ENCODE measurements around the gene TGFA. TPM values are rescaled to one million over a fixed set of nuclear protein-coding genes. Genes with fewer than 3 reads are reported as not detected.
A peak's percentile ranks its signal among the peaks of the same experiment; 100 is the strongest.

TGFA gene
- polyA plus RNA-seq, 4 donors: 14.9 to 21.6 (median 17.3) TPM

DNA sequence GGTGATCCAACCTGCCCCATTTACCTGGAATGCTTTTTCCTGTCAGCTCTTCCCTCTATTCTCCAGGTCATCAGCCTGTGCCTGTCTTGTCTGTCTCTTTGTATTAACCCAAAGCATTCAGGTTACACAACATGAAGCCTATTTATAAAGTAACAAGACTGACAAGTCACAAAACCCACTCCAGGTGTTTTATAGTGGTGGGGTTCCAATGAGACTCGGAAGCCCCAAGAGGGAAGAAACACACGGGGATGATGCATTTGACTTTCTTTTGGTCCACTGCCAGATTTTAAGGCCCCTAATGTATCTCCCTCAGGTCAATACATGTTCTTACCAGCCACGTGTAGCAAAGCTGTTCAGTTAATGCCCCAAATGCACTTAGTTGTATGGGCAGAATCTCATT, 27.5 kb downstream of the TGFA start:
- DNase-seq (ENCODE audit: low read depth in 4 of 4, low spot score in 2 of 4): no peak

DNA sequence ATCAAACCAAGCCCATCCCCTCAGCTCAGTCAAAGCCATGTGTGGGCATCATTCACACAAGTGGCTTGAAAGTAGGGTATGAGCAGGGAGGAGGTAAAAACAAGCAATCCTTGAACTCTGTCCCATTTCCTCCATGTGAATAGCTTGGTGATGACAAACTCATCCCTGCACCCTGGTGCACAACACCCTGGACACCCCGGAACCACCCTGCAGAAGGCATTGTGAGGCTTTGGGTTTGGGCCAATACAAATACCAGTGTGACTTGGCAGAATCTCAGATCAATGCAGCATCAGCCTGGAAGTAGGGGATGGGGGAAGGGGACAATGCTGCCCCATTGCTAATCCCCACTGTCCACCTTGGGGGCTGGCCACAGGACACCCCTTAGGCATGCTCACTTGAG, 28.6 kb downstream of the TGFA start:
- DNase-seq (ENCODE audit: low read depth in 4 of 4, low spot score in 2 of 4): no peak

DNA sequence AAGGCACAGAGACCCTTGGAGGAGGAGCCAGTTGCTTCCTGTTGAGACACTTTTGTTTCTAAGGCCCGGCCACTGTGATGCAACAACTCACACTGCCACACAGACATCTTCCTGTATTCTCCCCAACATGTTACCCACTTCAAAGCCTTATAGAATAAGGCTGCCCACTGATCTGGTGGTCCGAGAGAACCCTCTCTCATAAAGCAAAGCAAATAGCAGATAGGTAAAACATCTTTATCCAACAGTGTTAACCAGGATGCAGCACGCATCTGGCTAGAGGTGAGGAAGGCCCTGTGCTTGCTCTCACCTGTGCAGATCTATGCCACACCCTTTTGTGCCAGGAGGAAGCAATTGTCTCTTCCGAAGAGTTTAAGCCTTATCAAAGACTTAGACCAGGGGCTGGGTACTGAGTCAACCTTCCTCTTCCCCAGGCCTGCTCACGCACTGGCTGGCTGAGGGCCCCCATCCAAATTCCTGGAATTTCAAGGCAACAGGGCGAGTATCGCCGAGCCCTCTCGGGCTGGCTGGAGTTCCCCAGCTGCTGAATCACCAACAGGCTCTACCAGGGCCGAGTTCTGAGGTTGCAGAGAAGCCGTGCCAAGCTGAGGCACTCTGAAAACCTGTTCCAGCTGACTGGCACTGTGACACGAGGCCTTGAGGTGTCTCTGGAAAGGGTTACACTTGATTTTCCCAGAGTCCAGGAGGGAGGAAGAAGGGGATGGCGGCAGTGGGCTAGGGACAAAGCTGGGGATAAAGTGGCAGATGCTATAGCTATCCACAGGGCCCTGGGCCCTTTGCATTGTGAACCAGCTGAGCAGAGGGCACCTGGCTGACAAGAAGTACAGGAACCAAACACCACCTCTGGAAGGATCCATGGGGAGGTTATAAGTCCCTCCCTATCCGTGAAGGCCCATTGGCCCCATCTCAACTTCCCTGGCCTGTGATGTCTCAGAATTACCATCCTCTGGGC, 29.3 kb downstream of the TGFA start:
- no peak for DNase-seq (ENCODE audit: low read depth in 4 of 4, low spot score in 2 of 4)

DNA sequence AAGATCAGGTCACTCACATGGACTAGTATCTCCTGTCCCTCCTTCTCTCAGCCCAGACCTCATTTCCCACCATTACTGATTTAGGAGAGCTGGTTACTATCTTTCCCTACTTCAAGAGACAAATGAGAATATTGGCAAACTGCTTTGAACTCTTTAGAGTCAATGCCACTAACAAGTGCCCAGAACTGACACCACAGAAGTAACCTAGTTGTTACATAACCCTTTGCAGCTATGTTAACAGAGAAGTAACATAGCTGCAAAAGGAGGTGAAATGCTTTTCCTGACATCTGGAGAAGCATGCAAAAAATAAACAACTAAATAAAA, 30.0 kb downstream of the TGFA start:
- DNase-seq (ENCODE audit: low read depth in 4 of 4, low spot score in 2 of 4): no peak

DNA sequence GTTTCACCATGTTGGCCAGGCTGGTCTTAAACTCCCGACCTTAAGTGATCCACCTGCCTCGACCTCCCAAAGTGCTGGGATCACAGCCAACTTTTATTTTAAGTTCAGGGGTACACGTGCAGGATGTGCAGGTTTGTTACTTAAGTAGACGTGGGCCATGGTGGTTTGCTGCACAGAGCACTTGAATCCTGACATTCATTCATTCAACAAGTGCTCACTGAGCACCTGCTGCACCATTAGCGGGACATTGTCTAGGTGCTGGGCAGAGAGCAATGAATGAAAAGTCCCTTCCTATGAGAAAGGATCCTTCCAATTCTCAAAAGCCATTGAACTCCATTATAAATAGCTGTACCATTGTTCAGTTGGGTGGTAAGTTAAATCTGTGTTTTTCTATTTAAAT, 31.0 kb downstream of the TGFA start:
- no peak for DNase-seq (ENCODE audit: low read depth in 4 of 4, low spot score in 2 of 4)

DNA sequence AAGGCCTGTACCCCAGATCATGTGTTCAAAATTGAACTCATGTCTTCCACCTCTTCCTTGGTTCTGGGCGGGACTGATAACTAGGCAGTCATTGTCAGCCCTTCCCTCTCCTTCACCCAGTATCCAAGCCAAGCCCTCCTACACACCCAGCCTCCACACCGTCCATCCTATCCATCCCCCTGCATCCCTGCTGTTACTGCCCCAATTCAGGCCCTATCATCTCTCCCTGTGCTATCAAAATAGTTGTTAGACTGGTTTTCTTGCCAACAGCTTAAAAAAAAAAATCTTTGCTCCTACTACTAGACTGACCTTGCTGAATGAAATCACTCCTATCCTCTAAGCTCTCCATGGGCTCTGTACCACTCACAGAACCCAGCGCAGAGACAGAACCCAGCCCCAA, 32.8 kb downstream of the TGFA start:
- DNase-seq (ENCODE audit: low read depth in 4 of 4, low spot score in 2 of 4): no peak

DNA sequence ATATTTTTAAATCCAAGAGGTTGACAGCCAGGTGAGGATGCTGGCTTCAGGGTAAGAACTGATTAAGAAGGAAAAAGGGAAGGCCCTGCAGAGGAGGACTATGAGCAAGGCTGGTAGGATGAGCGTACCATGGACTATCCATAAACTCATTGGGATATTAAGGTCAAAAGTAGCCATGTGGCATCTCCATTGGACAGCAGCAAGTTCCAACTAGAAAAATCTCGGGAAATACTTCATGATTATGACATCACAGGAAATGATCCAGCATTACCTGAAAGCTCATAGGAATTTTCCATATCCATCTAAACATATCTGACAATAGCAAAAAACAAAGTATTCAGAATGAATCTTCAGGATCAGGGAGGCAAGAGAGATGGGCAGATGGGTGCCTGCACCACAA, 34.2 kb downstream of the TGFA start:
- no peak for DNase-seq (ENCODE audit: low read depth in 4 of 4, low spot score in 2 of 4)

DNA sequence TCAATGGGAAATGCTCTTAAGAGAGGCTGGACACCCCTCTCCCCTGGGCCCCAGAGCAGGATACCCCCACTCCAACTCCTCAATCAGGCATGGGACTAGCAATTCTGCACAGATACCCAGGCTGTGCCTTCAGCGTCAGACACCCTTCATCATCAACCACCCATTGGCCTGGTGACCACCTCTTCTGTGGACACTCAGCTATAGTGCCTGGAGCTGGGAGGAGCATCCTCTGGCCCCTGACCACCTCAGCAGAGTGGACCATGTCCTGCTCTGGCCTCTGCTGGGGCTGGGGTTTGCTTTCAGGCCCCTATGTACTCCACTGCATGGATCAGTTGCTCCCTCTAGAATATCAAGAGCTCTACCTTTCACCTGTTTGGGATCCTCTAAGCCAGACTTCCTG, 35.1 kb downstream of the TGFA start:
- no peak for DNase-seq (ENCODE audit: low read depth in 4 of 4, low spot score in 2 of 4)

DNA sequence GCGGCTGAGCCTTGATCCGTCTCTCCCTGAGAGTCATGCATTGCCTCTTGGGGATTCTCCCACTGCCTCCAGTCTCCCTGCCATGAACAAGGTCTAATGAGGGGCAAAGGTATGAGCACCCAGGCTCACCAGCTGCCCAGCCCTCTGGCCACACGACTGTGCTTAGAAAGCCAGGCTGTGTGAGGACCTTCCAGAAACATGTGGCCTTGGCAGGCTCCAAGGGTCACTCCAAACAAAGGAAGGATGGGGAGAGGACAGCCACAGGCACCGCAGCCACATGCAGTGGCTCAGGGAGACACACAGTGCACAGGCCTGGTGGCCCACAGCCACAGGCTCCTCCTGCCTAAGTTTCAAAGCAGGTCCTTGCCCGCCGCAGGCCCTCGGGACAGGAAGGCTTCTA, 35.8 kb downstream of the TGFA start:
- DNase-seq (ENCODE audit: low read depth in 4 of 4, low spot score in 2 of 4): no peak

DNA sequence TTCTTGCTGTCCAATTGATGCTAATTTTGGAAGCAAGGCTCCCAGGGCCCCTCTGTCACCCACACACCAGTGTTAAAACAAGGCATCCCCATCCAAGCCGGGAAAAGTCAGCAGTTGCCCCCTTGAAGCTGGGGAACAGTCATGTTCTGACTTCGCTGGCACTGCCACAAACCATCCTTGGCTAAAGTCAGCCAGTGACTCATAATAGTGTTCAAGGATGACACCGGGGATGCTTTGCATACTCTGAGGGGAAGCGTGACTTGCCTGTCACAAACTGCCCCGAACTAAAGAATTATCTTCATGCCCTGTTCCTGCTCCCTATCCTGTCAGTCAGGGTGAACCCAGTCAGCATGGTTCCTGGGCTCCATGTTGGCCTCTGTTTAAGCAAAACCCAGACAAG, 37.0 kb downstream of the TGFA start:
- no peak for DNase-seq (ENCODE audit: low read depth in 4 of 4, low spot score in 2 of 4)

DNA sequence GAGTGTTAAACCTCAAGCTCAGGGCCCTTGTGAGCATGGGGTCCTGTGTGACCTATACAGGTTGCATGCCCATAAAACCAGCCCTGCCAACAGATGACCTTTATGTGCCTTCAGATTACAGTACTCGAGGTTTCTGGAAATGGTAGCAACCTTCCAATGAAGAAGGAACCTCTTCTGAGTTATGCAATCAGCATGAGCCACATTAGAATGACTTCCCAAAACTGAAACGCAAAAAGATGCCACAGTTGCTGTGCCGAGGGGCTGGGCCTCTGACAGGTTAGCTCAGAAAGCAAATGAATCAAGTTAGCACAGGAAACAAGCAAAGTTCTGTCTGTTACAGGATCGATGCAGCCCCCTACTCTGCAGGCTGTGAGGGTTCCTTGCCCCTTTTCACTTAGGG, 37.7 kb downstream of the TGFA start:
- DNase-seq (ENCODE audit: low read depth in 4 of 4, low spot score in 2 of 4): no peak

DNA sequence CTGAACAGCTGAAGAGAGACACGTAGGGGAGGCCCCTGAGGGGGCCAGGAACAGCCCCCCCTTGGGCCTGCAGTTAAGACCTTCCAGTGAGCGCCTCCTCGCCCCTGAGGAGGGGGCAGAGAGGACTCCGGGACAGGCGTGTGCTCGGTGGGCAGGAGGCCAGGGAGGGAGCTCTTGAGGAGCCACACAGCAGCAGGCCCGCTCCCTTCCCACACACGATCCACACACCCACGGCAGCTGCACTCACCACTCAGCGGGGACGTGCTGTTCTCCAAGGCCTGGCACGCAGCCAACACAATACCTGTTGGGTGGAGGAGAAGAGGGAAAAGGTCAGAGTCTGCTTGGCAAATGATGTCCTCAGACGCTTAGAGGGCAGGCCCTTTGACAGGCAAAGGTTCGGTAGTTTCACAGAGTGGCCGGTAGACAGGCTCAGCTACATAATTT, 39.0 kb downstream of the TGFA start:
- no peak for DNase-seq (ENCODE audit: low read depth in 4 of 4, low spot score in 2 of 4)

DNA sequence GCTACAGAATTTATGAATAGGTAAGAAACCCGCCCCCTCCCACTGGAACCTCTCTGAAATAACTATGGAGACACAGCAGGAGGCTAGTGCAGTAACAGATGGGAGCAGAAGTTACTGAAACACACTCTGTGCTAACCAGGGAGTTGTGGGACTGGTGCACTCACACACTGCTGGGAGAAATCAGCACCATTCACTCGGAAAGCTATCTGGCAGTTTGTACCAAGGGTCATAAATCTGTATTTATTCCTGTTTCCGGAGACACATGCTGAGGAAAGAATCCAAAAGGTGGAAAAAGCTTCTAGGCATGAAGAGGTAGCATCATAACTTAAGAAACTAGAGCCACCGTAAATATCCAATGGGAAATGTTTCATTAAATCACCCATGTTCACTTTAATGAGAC, 39.9 kb downstream of the TGFA start:
- DNase-seq (ENCODE audit: low read depth in 4 of 4, low spot score in 2 of 4): peak; percentile 58 to 78 (median 63)

DNA sequence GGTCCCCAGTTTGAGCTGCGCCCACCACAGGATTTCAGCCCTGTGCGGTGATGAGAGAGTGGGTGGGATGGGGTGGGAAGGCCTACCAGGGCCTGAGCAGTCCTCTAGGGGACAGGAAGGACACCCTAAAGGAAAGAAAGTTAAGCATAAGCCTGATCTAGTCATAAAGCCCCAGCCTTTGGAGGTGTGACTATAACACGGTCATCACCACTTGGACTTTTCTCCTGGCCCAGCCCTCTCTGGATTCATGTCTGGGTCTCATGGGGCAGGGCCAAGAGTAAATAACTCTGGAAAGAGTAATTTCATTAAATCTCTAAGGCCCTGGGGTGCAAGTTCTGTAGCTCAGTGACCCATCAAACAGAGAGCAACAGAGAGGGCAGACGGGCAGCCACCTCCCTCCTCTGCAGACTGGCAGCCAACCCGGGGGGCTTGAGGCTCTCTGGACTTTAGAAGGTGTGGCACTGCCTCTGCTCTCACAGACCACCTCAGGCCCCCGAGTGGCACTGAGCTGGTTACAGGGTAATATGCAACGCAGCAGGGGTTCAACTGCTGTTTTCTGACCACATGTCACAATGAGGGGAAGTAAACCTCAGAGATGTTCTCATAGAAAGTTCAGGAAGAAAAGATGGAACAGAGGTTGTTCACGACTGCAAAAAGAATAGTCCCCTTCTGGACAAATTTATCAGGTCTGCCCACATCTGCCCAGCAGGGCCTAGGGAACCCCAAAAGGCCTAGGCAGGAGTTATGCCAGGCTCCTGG, 41.5 kb downstream of the TGFA start:
- DNase-seq (ENCODE audit: low read depth in 4 of 4, low spot score in 2 of 4): no peak

DNA sequence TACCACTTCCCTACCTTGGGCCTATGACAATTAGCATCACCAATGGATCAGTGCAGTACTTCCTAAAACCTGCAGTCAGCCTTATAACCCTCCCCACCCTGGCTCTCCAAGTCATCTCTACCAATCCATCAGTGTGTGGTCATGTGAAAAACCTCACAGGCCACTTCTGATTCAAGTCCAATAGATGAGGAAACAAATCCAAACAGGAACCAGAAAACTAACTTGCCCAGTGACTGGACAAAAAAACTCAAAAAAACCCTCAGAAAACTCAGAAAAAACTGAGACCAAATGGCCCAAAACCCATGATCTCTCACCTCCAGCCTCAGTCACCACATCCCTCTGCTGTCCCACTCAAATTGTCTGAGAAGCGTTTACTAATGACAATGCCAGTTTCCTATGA, 43.3 kb downstream of the TGFA start:
- DNase-seq (ENCODE audit: low read depth in 4 of 4, low spot score in 2 of 4): no peak

DNA sequence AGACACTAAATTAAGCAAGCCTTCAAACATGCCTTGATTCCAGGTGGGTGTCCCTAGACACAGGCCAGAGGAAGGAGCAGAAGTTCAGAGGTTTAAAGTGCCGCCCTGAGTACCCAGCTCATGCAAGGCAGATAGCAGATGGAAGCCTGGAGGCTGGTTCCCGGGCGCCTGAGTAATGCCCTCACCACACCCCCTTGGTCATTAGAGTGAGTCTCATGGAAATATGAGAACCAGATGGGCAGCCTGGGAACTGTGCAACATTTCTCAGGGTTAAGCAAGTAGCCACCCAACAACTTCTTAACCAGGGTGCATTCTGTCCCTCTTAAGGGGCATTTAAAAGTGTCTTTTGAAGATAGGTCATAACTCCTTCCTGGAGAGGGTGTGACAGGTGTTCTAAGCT, 44.1 kb downstream of the TGFA start:
- no peak for DNase-seq (ENCODE audit: low read depth in 4 of 4, low spot score in 2 of 4)

DNA sequence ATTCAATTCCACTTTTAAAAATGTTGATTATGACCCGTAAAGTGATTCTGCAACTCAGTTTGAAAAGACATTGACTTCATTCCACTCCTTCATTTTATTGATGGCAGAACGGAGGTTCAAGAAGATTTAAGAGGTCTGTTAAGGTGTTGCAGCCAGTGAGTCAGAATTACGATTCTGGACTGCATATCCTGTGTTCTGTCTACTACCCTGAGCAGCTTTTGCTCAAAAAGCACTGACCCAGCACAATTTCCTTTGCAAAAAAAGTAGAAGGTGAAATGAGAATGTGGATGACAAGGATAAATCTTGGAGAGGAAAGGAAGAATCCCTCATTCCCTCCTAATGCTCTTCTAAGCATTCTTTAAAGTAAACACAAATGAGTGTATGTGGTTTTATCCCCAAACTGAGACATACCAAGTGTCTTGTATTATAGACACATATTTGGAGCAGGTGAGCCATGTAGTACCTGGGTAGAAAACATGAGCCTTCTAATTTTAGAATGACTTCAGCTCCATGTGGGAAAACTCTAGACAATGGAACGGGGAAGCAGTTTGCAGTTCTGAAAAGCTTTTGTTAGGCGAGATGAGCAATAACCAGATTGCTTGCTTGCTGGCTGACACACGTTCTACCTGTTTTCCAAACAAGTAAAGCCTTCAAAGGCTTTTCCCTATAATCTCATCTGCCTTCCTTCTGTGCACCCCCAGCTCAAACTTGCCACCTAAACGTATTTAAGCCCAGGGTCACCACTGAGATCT, 44.7 kb downstream of the TGFA start:
- no peak for DNase-seq (ENCODE audit: low read depth in 4 of 4, low spot score in 2 of 4)

DNA sequence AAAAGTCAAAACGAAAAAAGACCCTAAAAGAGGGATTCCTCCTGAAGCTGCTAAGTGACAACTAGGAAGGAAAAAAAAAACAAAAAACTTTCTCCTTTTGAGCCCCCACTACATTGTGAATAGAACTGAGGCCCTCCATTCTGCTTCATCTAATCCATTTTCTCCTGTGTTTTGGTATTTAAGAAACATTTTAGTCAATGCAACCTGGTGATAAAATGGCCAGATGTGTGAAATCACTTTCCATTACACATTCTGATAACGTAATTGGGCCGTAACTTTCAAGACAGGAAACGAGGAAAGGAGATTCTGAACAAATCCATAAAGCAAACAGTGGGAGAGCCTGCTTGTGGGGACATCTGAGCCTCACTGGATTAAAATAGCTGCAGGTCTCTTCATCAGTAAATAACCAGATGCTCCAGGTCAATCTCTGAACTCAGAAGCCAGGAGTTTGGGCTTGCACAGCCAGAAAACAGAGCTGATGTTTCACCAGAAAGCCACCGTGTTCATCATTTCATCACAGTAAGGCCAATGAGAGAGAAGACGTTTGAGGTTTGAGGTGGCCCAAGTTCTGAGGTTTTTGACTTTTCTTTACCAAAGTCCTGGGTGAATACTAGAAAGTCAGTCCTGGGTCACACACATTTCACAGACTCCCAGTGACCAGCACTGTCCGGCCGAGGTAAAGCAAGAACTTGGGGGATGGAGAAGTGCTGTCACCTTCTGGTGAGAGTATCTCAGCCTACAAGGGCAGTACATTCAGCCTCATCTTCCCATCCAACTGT, 47.8 kb downstream of the TGFA start:
- no peak for DNase-seq (ENCODE audit: low read depth in 4 of 4, low spot score in 2 of 4)

DNA sequence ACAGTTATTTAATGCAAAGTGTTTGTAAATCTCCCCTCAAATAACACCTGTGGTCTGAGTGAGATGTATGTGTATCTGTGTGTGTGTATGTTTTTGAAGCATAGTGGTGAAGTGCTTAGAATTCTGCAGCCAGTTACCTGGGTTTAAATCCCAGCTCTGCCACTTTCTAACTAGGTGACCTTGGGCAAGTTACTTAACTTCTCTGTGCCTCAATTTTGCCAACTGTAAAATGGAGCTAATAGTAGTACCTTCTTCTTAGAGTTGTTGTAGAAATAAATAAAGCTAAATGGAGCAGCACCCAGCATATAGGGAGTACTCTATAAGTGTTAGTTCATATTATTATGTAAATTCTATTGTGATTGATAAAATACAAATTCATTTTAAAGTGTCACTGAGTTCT, 48.9 kb downstream of the TGFA start:
- DNase-seq (ENCODE audit: low read depth in 4 of 4, low spot score in 2 of 4): no peak

DNA sequence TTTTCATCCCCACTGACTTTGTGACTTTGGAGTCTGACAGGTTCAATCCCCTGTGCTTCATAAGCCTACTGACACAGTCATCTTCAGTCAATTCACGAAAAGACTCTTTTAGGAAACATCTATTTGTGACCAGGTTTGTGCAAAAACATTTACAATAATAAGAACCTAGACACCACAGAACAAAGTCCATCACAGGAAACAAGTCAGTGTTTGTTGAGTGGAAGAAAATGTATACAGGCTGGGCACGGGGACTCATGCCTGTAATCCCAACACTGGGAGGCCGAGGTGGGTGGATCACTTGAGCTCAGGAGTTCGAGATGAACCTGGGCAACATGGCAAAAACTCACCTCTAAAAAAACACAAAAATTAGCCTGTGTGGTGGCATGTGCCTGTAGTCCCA, 49.7 kb downstream of the TGFA start:
- no peak for DNase-seq (ENCODE audit: low read depth in 4 of 4, low spot score in 2 of 4)

DNA sequence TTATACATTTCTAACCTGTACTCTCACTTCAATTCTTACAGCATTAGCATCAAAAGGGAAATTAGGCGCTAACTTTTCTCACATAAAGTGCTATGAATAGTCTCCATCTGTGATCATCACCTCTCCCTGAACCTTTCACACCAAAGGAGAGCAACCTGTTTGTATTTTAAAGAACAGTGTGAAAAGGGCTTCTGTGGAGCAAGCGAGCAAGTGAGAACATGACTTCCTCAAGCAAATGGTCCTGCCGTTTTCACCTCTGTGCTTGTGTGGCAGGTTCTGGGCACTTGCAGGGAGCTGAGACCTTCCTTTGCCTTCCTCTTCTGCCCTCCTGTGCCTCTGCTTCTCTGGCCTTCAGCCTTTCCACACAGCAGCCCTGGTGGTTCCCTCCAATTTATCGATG, 51.9 kb downstream of the TGFA start:
- DNase-seq (ENCODE audit: low read depth in 4 of 4, low spot score in 2 of 4): no peak
